PC-9 (cell line): Measurements from ENCODE around the gene TBC1D16.
"Not testable (repeated sequence)": the region's sequence is repeated elsewhere in the genome, so short reads cannot be mapped to it uniquely, and the experiment has no call there.

Experiments
- EZH2 ChIP-seq: fragments of 200-600 bp; sonication (generic); IDR thresholded peaks from 2 replicates; pipeline ENCODE4 v1.8.0; 2017; ENCODE audit warnings: antibody characterized with exemption, low read depth
- TF ChIP-seq, protein P1 (sequence below): fragments of 200-600 bp; sonication (generic); conservative IDR thresholded peaks from 2 replicates; pipeline ENCODE4 v1.6.1; 2017; ENCODE audit warnings: mixed run types, antibody characterized with exemption, mild to moderate bottlenecking, moderate library complexity

DNA sequence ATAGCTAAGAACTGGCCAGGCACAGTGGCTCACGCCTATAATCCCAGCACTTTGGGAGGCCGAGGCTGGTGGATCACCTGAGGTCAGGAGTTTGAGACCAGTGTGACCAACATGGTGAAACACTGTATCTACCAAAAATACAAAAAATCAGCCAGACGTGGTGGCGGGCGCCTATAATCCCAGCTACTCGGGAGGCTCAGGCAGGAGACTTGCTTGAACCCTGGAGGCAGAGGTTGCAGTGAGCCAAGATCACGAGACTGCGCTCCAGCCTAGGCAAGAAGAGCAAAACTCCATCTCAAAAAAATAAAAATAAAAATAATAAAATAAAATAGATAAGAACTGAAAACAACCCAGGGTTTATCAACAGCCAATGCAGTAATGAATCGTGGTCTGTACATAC is 74.1 kb downstream of the TBC1D16 start:
- not testable (repeated sequence) for TF ChIP-seq EZH2
- TF ChIP-seq, protein P1, sequence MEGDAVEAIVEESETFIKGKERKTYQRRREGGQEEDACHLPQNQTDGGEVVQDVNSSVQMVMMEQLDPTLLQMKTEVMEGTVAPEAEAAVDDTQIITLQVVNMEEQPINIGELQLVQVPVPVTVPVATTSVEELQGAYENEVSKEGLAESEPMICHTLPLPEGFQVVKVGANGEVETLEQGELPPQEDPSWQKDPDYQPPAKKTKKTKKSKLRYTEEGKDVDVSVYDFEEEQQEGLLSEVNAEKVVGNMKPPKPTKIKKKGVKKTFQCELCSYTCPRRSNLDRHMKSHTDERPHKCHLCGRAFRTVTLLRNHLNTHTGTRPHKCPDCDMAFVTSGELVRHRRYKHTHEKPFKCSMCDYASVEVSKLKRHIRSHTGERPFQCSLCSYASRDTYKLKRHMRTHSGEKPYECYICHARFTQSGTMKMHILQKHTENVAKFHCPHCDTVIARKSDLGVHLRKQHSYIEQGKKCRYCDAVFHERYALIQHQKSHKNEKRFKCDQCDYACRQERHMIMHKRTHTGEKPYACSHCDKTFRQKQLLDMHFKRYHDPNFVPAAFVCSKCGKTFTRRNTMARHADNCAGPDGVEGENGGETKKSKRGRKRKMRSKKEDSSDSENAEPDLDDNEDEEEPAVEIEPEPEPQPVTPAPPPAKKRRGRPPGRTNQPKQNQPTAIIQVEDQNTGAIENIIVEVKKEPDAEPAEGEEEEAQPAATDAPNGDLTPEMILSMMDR = not testable (repeated sequence)
